K562 (cell line): ENCODE data around the gene MINAR1. TPM values are rescaled to one million over a fixed set of nuclear protein-coding genes. Genes with fewer than 3 reads are reported as not detected.

ENCODE experiments used
- ATAC-seq: fragments of 200-7000 bp; cut with Tn5 transposase; 3 replicates; pipeline ENCODE4 v1.9.1; 2020; ENCODE audit warnings: moderate library complexity
- BruUV-seq: library from RNA; stranded (reverse); fragments of 400-500 nt; replicated peaks from 2 replicates; lab custom pipeline; 2021; lab: Mats Ljungman, UMichigan
- CTCF ChIA-PET: fragments of 300-600 bp; formaldehyde crosslinking; extraction: SDS; loops from one replicate; lab custom pipeline; 2021; ENCODE audit warnings: low intra/inter-chr PET ratio; lab: Yijun Ruan, JAX
- POLR2A ChIA-PET: fragments of 300-600, 350-650 bp; sonication (Branson Sonifier 250); formaldehyde crosslinking; extraction: SDS; loops from one replicate; lab custom pipeline; 2021; ENCODE audit warnings: antibody characterized with exemption, inconsistent platforms; lab: Yijun Ruan, JAX
- DNase-seq, 4 experiments: peaks; one replicate each; pipeline versions ENCODE4 v3.0.0 to v3.0.0-alpha.2; 2011 to 2018; ENCODE audit warnings: low spot score in 3 of 4, mixed read lengths in 3 of 4; ENCODE audit errors: extremely low read depth in 1 of 4
- FAIRE-seq: peaks from 2 replicates; lab custom pipeline; 2011; peaks lifted over from hg19 to GRCh38; lab: Jason Lieb, UNC
- H2AFZ ChIP-seq: 2 replicates; pipeline ENCODE4 v1.6.0; 2011; ENCODE audit warnings: low read depth, low read length, control low read depth, inconsistent platforms
- H3K27ac ChIP-seq: fragments of 200-600 bp; 3 replicates; pipeline ENCODE4 v1.8.0; 2011; ENCODE audit warnings: low read depth, mild to moderate bottlenecking, control low read depth, inconsistent platforms, low read length, moderate library complexity, mixed read lengths; ENCODE audit errors: extremely low read depth
- H3K27me3 ChIP-seq, 2 experiments: fragments of 300-600 bp in 1 of 2; 2 replicates in 1 of 2; 3 replicates in 1 of 2; pipeline versions ENCODE4 v1.6.0 to v1.8.0; 2011; ENCODE audit warnings: inconsistent platforms in 2 of 2, low read length in 2 of 2, mild to moderate bottlenecking in 1 of 2, mixed read lengths in 1 of 2, moderate library complexity in 1 of 2; ENCODE audit not compliant: control insufficient read depth in 2 of 2, insufficient read depth in 2 of 2
- H3K36me3 ChIP-seq: fragments of 300-600 bp; 3 replicates; pipeline ENCODE4 v1.8.0; 2011; ENCODE audit warnings: mild to moderate bottlenecking, low read length, inconsistent platforms; ENCODE audit not compliant: control insufficient read depth, insufficient read depth
- H3K4me1 ChIP-seq, 2 experiments: fragments of 200-600 bp in 1 of 2; replicated peaks in 1 of 2; 2 replicates in 1 of 2; 3 replicates in 1 of 2; pipeline versions ENCODE4 v1.5.1 to v1.8.0; 2011; ENCODE audit warnings: inconsistent platforms in 2 of 2, low read length in 2 of 2, mild to moderate bottlenecking in 1 of 2, mixed read lengths in 1 of 2, moderate library complexity in 1 of 2; ENCODE audit not compliant: control insufficient read depth in 2 of 2, insufficient read depth in 2 of 2
- H3K4me2 ChIP-seq: 2 replicates; pipeline ENCODE4 v1.6.1; 2011; ENCODE audit warnings: low read length, control low read depth, inconsistent platforms, mixed read lengths; ENCODE audit not compliant: insufficient read depth
- H3K4me3 ChIP-seq: fragments of 200-600 bp; sonication (generic), shearing (Covaris generic); 2 replicates; pipeline ENCODE4 v1.5.1; 2016; ENCODE audit warnings: control low read depth, inconsistent platforms
- H3K79me2 ChIP-seq: fragments of 200-600 bp; 3 replicates; pipeline ENCODE4 v1.8.0; 2011; ENCODE audit warnings: low read length, inconsistent platforms; ENCODE audit not compliant: control insufficient read depth, insufficient read depth
- H3K9ac ChIP-seq, 2 experiments: 2 replicates each; pipeline versions ENCODE4 v1.6.0 to v1.6.1; 2011; ENCODE audit warnings: low read depth in 2 of 2, low read length in 2 of 2, control low read depth in 1 of 2, inconsistent platforms in 1 of 2, mild to moderate bottlenecking in 1 of 2, mixed read lengths in 1 of 2; ENCODE audit not compliant: insufficient read depth in 1 of 2
- H3K9me1 ChIP-seq: one replicate; pipeline ENCODE4 v1.6.0; 2011; ENCODE audit warnings: inconsistent platforms, mild to moderate bottlenecking, low read length, moderate library complexity; ENCODE audit not compliant: control insufficient read depth, insufficient read depth
- H3K9me3 ChIP-seq: replicated peaks from 2 replicates; pipeline ENCODE4 v1.5.1; 2011; ENCODE audit warnings: low read depth, low read length, inconsistent platforms; ENCODE audit not compliant: control insufficient read depth, insufficient read depth
- H4K20me1 ChIP-seq: replicated peaks from 2 replicates; pipeline ENCODE4 v1.6.1; 2011; ENCODE audit warnings: low read length, inconsistent platforms, mixed read lengths; ENCODE audit not compliant: control insufficient read depth, insufficient read depth
- ADNP ChIP-seq: fragments of 200-800 bp; sonication (Bioruptor generic); IDR thresholded peaks from 2 replicates; pipeline ENCODE4 v1.6.1; 2016; ENCODE audit warnings: missing genetic modification characterization, missing compliant biosample characterization
- ARID2 ChIP-seq: fragments of 450-650 bp; IDR thresholded peaks from 2 replicates; pipeline ENCODE4 v1.6.1; 2017; ENCODE audit warnings: antibody characterized with exemption, mild to moderate bottlenecking
- BCL6 ChIP-seq: fragments of 250-450 bp; sonication (Bioruptor Pico); IDR thresholded peaks from 2 replicates; pipeline ENCODE4 v1.4.0; 2020
- CBX8 ChIP-seq: fragments of 200-600 bp; sonication (generic); IDR thresholded peaks from 2 replicates; pipeline ENCODE4 v1.6.1; 2012; ENCODE audit warnings: borderline replicate concordance, mixed run types, low read depth, mild to moderate bottlenecking, moderate library complexity, mixed read lengths, low read length, control low read depth, inconsistent platforms; ENCODE audit not compliant: poor library complexity, severe bottlenecking; ENCODE audit errors: extremely low read depth
- ERF ChIP-seq: fragments of 450-650 bp; formaldehyde crosslinking; IDR thresholded peaks from 2 replicates; pipeline ENCODE4 v1.4.0; 2020; ENCODE audit warnings: mild to moderate bottlenecking, mixed read lengths
- FOXA3 ChIP-seq, 2 experiments: fragments of 450-650 bp in 1 of 2; sonication (generic) in 1 of 2; formaldehyde crosslinking; IDR thresholded peaks in 1 of 2; conservative IDR thresholded peaks in 1 of 2; 2 replicates each; pipeline versions ENCODE4 v1.4.0 to v1.8.0; 2020 to 2022; ENCODE audit warnings: mild to moderate bottlenecking in 2 of 2, missing genetic modification reagents in 1 of 2
- KDM1A ChIP-seq, 2 experiments: fragments of 450-650 bp; IDR thresholded peaks; 2 replicates each; pipeline ENCODE4 v1.6.1; 2016; ENCODE audit warnings: mild to moderate bottlenecking in 2 of 2
- LCOR ChIP-seq: sonication (generic); formaldehyde crosslinking; IDR thresholded peaks from 2 replicates; pipeline ENCODE4 v1.8.0; 2022; ENCODE audit warnings: mild to moderate bottlenecking, missing genetic modification reagents
- MEF2A ChIP-seq: IDR thresholded peaks from 2 replicates; pipeline ENCODE4 v1.6.1; 2011; ENCODE audit warnings: low read depth, mild to moderate bottlenecking, low read length, moderate library complexity; ENCODE audit not compliant: control insufficient read depth
- PYGO2 ChIP-seq: fragments of 450-650 bp; IDR thresholded peaks from 2 replicates; pipeline ENCODE4 v1.6.1; 2016; ENCODE audit warnings: mild to moderate bottlenecking, missing genetic modification characterization, moderate library complexity, missing compliant biosample characterization
- RBM39 ChIP-seq: fragments of 200-400 bp; formaldehyde crosslinking; optimal IDR thresholded peaks from 2 replicates; pipeline ENCODE3; 2018; ENCODE audit warnings: low read depth, low read length
- SMAD1 ChIP-seq: fragments of 150-350 bp; IDR thresholded peaks from 2 replicates; pipeline ENCODE4 v1.6.1; 2014; ENCODE audit warnings: low read length, low read depth; ENCODE audit not compliant: partially characterized antibody
- SMARCA5 ChIP-seq: fragments of 450-650 bp; IDR thresholded peaks from 2 replicates; pipeline ENCODE4 v1.6.1; 2016
- ZC3H11A ChIP-seq: IDR thresholded peaks from 2 replicates; pipeline ENCODE4 v1.6.1; 2012; ENCODE audit warnings: low read depth, low read length, improper control_type of control experiment
- WGBS: fragments of 100-300 bp; shearing (Covaris generic); methylation state at CpG from one replicate; pipeline ENCODE4 v1.1.6; 2016; ENCODE audit warnings: low coverage, mixed read lengths; ENCODE audit not compliant: insufficient coverage; ENCODE audit errors: missing lambda C conversion rate; 5-methylcytosine and 5-hydroxymethylcytosine counted together
- in situ Hi-C: fragments of 300-500 bp; cut with MboI; formaldehyde crosslinking; loops from 4 replicates; pipeline ENCODE4 v1.15.0; 2018; ENCODE audit warnings: inconsistent platforms, mixed read lengths
- intact Hi-C: fragments of 100-400 bp; cut with micrococcal nuclease; formaldehyde crosslinking; loops from 2 replicates; pipeline ENCODE4 v1.14.2; 2022
- polyA plus RNA-seq, 8 experiments: library from polyadenylated mRNA; depleted of rRNA in 4 of 8; stranded (reverse) in 5 of 8; unstranded in 3 of 8; fragments of >200 nt; fragmentation: Nextera tagmentation in 2 of 8; fragmentation: Illumina TruSeq in 1 of 8; extraction: Ambion mirVana in 2 of 8; extraction: Trizol in 1 of 8; gene quantifications; 2 replicates each; pipeline versions ENCODE4 v1.2.1 to v1.2.3, GENCODE V29; 2011 to 2014; ENCODE audit warnings: inconsistent platforms in 1 of 8, missing spikeins in 1 of 8
- total RNA-seq, 7 experiments: library from RNA; depleted of rRNA in 6 of 7; stranded (reverse); fragments of >200 nt in 6 of 7; fragmentation: Illumina TruSeq in 2 of 7; extraction: Trizol in 2 of 7; gene quantifications; 2 replicates each; pipeline versions ENCODE4 v1.2.1 to v1.2.3, GENCODE V29; 2011 to 2021; ENCODE audit warnings: low replicate concordance in 1 of 7
- TF ChIP-seq, protein P1 (sequence below): fragments of 200-800 bp; sonication (Bioruptor generic); IDR thresholded peaks from 2 replicates; pipeline ENCODE4 v1.6.1; 2017; ENCODE audit warnings: missing genetic modification characterization, missing compliant biosample characterization
- TF ChIP-seq, protein P2 (sequence below): fragments of 450-650 bp; IDR thresholded peaks from 2 replicates; pipeline ENCODE4 v1.6.1; 2016; ENCODE audit warnings: antibody characterized with exemption

Gene MINAR1
- total and polyA plus RNA-seq, 9 of the 15 experiments (the other 6 are each of a cell fraction or from before 2014, with no cell fraction given): 0.21 to 1.2 (median 0.52) TPM

GRCh38 chr15:79479616-79480015 is 47.5 kb downstream of the MINAR1 start:
- Histone ChIP-seq H3K4me2 (no peak overlapping the region), H3K9me1 (no peaks in the 10 kb centered on the region), H3K9ac (no peak overlapping the region), H3K36me3 (no peaks in the 10 kb centered on the region), H3K27ac (no peak overlapping the region), H4K20me1 (no peaks in the 10 kb centered on the region), H3K79me2 (no peaks in the 10 kb centered on the region), H3K4me1 (no peaks in the 10 kb centered on the region), H2AFZ (no peak overlapping the region), H3K9me3 (no peaks in the 10 kb centered on the region), H3K27me3 (peaks cover 4 to 29% of the 10 kb centered on the region in 2 experiments), H3K4me3 (no peak overlapping the region)
- WGBS: 5% methylated on average over 2 of the region's 2 CpGs
- DNase-seq (no peak), FAIRE-seq (no peak), ATAC-seq (no peak)
- BruUV-seq: no TSS peak
- TF ChIP-seq, protein P1, sequence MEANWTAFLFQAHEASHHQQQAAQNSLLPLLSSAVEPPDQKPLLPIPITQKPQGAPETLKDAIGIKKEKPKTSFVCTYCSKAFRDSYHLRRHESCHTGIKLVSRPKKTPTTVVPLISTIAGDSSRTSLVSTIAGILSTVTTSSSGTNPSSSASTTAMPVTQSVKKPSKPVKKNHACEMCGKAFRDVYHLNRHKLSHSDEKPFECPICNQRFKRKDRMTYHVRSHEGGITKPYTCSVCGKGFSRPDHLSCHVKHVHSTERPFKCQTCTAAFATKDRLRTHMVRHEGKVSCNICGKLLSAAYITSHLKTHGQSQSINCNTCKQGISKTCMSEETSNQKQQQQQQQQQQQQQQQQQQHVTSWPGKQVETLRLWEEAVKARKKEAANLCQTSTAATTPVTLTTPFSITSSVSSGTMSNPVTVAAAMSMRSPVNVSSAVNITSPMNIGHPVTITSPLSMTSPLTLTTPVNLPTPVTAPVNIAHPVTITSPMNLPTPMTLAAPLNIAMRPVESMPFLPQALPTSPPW (CRISPR knock-in tag): no peak
- TF ChIP-seq RBM39 (no peak), ERF (CRISPR knock-in tag) (no peak), PYGO2 (no peak), SMAD1 (no peak), KDM1A (IDR thresholded peaks at IDR 0.05) (no peak), ARID2 (no peak), MEF2A (no peak), ZC3H11A (no peak), FOXA3 (CRISPR knock-in tag; conservative IDR thresholded peaks at IDR 0.05 in 1 of 2, IDR thresholded peaks at IDR 0.05 in 1 of 2) (no peak), ADNP (no peak), LCOR (CRISPR knock-in tag) (no peak), BCL6 (no peak), CBX8 (no peak), SMARCA5 (no peak)
- TF ChIP-seq, protein P2, sequence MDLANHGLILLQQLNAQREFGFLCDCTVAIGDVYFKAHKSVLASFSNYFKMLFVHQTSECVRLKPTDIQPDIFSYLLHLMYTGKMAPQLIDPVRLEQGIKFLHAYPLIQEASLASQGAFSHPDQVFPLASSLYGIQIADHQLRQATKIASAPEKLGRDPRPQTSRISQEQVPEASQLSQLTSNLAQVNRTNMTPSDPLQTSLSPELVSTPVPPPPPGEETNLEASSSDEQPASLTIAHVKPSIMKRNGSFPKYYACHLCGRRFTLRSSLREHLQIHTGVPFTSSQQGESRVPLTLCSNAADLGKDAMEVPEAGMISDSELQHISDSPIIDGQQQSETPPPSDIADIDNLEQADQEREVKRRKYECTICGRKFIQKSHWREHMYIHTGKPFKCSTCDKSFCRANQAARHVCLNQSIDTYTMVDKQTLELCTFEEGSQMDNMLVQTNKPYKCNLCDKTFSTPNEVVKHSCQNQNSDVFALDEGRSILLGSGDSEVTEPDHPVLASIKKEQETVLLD: no peak
- intact Hi-C loops (no loop called here), in situ Hi-C loops (no loop called here)
- ChIA-PET POLR2A (no interaction called here), CTCF (no interaction called here)
